Mammary epithelial cell (primary cell): Measurements from ENCODE around the gene ABL1.

Experiments
- EZH2 ChIP-seq: IDR thresholded peaks from 2 replicates; pipeline ENCODE4 v1.6.1; 2012; ENCODE audit warnings: low read length, inconsistent platforms, borderline replicate concordance
- TF ChIP-seq, protein P1 (sequence below), 2 donors: IDR thresholded peaks in 1 of 2; conservative IDR thresholded peaks in 1 of 2; 2 replicates each; pipeline ENCODE4 v1.5.1; 2011 to 2012; ENCODE audit warnings: inconsistent platforms in 2 of 2, low read length in 2 of 2, mild to moderate bottlenecking in 2 of 2, control low read depth in 1 of 2, low read depth in 1 of 2; ENCODE audit not compliant: insufficient read depth in 1 of 2; ENCODE audit errors: extremely low read depth in 1 of 2

GRCh38 chr9:130919559-130920145 is 84.6 kb downstream of the ABL1 start:
- TF ChIP-seq, protein P1, sequence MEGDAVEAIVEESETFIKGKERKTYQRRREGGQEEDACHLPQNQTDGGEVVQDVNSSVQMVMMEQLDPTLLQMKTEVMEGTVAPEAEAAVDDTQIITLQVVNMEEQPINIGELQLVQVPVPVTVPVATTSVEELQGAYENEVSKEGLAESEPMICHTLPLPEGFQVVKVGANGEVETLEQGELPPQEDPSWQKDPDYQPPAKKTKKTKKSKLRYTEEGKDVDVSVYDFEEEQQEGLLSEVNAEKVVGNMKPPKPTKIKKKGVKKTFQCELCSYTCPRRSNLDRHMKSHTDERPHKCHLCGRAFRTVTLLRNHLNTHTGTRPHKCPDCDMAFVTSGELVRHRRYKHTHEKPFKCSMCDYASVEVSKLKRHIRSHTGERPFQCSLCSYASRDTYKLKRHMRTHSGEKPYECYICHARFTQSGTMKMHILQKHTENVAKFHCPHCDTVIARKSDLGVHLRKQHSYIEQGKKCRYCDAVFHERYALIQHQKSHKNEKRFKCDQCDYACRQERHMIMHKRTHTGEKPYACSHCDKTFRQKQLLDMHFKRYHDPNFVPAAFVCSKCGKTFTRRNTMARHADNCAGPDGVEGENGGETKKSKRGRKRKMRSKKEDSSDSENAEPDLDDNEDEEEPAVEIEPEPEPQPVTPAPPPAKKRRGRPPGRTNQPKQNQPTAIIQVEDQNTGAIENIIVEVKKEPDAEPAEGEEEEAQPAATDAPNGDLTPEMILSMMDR (conservative IDR thresholded peaks at IDR 0.05 in 1 of 2, IDR thresholded peaks at IDR 0.05 in 1 of 2; ENCODE audit: extremely low read depth in 1 of 2, insufficient read depth in 1 of 2, low read depth in 1 of 2, low read length in 2 of 2) = no peak
- no peak for TF ChIP-seq EZH2
